T-helper 1 cell treated with Interleukin-12 subunit alpha and Interleukin-12 subunit beta and Interleukin-4 antibody, amounts not matched to agents 30 μg/mL and 1 μg/mL, for 36 hours (primary cell): ENCODE results near the gene ULK4.

ENCODE experiments used
- H3K27ac Mint-ChIP-seq: one replicate; pipeline ENCODE4 v1.8.0; 2021; ENCODE audit warnings: mild to moderate bottlenecking, mixed read lengths
- H3K27me3 Mint-ChIP-seq: one replicate; pipeline ENCODE4 v1.8.0; 2021; ENCODE audit warnings: low read depth, mixed read lengths
- H3K36me3 Mint-ChIP-seq: one replicate; pipeline ENCODE4 v1.8.0; 2021; ENCODE audit warnings: low read depth, mixed read lengths
- H3K4me1 Mint-ChIP-seq: one replicate; pipeline ENCODE4 v1.8.0; 2021; ENCODE audit warnings: low read depth, mixed read lengths
- H3K4me3 Mint-ChIP-seq: one replicate; pipeline ENCODE4 v1.8.0; 2021; ENCODE audit warnings: mild to moderate bottlenecking, moderate library complexity, mixed read lengths
- H3K9me3 Mint-ChIP-seq: one replicate; pipeline ENCODE4 v1.8.0; 2021; ENCODE audit warnings: mixed read lengths

Gene ULK4

DNA sequence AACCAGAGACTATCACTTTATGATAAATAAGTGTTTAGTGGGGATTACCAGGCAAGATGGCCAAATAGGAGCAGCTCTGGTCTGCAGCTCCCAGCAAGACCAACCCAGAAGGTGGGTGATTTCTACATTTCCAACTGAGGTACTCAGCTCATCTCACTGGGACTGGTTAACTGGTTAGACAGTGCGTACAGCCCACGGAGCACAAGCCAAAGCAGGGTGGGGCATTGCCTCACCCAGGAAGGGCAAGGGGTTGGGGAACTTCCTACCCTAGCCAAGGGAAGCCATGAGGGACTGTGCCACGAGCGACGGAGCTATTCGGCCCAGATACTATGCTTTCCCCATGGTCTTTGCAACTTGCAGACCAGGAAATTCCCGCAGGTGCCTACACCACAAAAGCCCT, 591.6 kb downstream of the ULK4 start:
- Mint-ChIP-seq H3K27me3 (no peaks in the 10 kb centered on the region), H3K4me1 (no peaks in the 10 kb centered on the region), H3K36me3 (no peaks in the 10 kb centered on the region), H3K4me3 (no peak overlapping the region), H3K27ac (no peak overlapping the region), H3K9me3 (peaks cover 6% of the 10 kb centered on the region)

DNA sequence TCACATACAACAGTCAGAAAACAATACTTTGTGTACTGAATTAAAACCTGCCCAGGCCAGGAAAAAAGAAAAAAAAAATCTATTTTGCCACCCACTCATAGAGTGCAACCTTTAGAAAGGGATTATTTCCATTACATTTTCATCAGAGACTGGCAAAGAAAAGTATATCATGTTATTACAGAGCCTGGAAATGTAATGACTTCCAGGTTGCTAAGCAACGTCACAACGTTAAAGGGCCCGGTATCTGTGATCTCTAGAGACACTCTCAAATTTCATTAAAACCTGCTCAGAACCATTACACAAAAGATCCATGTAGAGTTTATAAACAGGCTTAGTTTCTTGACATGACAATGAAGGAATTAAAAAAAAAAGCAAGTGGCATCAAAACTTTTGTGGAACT, 592.1 kb downstream of the ULK4 start:
- Mint-ChIP-seq H3K27me3 (no peaks in the 10 kb centered on the region), H3K4me3 (no peak overlapping the region), H3K36me3 (no peaks in the 10 kb centered on the region), H3K4me1 (no peaks in the 10 kb centered on the region), H3K27ac (no peak overlapping the region), H3K9me3 (peaks cover 6% of the 10 kb centered on the region)

- H3K27me3 Mint-ChIP-seq: no peaks in the 10 kb centered on the region
- H3K4me3 Mint-ChIP-seq: no peak overlapping the region
- no peak overlapping the region for H3K27ac Mint-ChIP-seq
- H3K36me3 Mint-ChIP-seq: no peaks in the 10 kb centered on the region
- no peaks in the 10 kb centered on the region for H3K9me3 Mint-ChIP-seq
- no peaks in the 10 kb centered on the region for H3K4me1 Mint-ChIP-seq
Observed at GRCh38 chr3:41365973-41366372, 595.9 kb downstream of the ULK4 start.

GRCh38 chr3:41364736-41365135, 597.2 kb downstream of the ULK4 start:
- Mint-ChIP-seq H3K4me1 (no peaks in the 10 kb centered on the region), H3K27me3 (no peaks in the 10 kb centered on the region), H3K27ac (no peak overlapping the region), H3K9me3 (no peaks in the 10 kb centered on the region), H3K36me3 (no peaks in the 10 kb centered on the region), H3K4me3 (no peak overlapping the region)

GRCh38 chr3:41363830-41364523, 597.9 kb downstream of the ULK4 start:
- no peak overlapping the region for H3K4me3 Mint-ChIP-seq
- no peak overlapping the region for H3K27ac Mint-ChIP-seq
- H3K36me3 Mint-ChIP-seq: no peaks in the 10 kb centered on the region
- H3K4me1 Mint-ChIP-seq: no peaks in the 10 kb centered on the region
- H3K27me3 Mint-ChIP-seq: no peaks in the 10 kb centered on the region
- H3K9me3 Mint-ChIP-seq: no peaks in the 10 kb centered on the region

DNA sequence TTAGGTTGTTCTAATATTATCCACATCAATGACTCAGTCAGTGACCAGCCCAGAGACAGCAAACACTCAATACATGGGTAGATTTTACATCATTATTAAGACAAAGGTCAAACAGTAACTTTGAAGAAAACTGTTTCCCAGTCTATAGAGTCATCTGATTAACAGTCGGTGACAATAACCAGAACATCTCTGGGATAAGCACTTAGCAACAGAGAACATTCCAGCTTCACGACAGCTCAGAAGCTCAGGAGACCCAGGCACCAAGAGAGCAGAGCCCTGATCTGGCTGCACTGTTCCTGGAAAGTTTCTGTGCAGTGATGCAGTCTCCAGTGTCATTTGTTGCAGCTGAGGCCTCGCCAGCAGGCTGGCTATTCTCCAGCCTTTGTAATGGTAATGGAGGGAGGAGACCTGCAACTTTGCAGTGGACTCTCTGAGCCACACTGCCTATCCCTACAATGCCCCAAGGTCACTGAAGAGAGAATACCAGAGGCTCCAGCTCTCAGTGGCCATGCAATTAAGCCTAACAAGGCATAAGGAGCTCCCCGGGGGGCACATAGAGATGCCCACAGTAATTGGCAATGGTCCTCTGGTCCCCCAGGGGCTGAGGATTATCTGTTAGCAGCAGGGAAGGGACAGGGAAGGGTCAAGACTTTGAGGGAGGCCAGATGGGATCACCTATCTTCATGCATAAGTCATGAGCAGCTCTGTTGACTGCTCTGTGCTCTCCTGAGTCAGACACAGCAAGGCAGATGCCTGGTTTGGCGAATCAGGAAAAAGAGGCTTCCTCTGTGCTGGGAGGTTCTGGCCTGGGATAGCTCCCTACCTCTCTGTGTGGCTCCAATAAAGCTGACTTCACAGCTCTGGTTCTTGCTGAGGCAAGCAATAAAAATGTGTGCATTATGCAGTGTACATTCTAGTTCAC, 599.0 kb downstream of the ULK4 start:
- Mint-ChIP-seq H3K27ac (no peak overlapping the region), H3K36me3 (no peaks in the 10 kb centered on the region), H3K9me3 (no peaks in the 10 kb centered on the region), H3K4me1 (no peaks in the 10 kb centered on the region), H3K4me3 (no peak overlapping the region), H3K27me3 (no peaks in the 10 kb centered on the region)

- H3K4me1 Mint-ChIP-seq: no peaks in the 10 kb centered on the region
- no peaks in the 10 kb centered on the region for H3K9me3 Mint-ChIP-seq
- H3K27ac Mint-ChIP-seq: no peak overlapping the region
- no peaks in the 10 kb centered on the region for H3K36me3 Mint-ChIP-seq
- H3K4me3 Mint-ChIP-seq: no peak overlapping the region
- no peaks in the 10 kb centered on the region for H3K27me3 Mint-ChIP-seq
Observed at GRCh38 chr3:41357271-41357670, 604.6 kb downstream of the ULK4 start.

- Mint-ChIP-seq H3K4me3 (no peak overlapping the region), H3K27me3 (no peaks in the 10 kb centered on the region), H3K4me1 (no peaks in the 10 kb centered on the region), H3K27ac (no peak overlapping the region), H3K9me3 (no peaks in the 10 kb centered on the region), H3K36me3 (no peaks in the 10 kb centered on the region)
Observed at GRCh38 chr3:41356775-41357174, 605.1 kb downstream of the ULK4 start.

GRCh38 chr3:41352510-41352909, 609.4 kb downstream of the ULK4 start:
- Mint-ChIP-seq H3K9me3 (no peaks in the 10 kb centered on the region), H3K27ac (no peak overlapping the region), H3K27me3 (no peaks in the 10 kb centered on the region), H3K4me1 (no peaks in the 10 kb centered on the region), H3K36me3 (no peaks in the 10 kb centered on the region), H3K4me3 (no peak overlapping the region)

GRCh38 chr3:41350441-41350840, 611.5 kb downstream of the ULK4 start:
- H3K4me3 Mint-ChIP-seq: no peak overlapping the region
- no peaks in the 10 kb centered on the region for H3K27me3 Mint-ChIP-seq
- H3K4me1 Mint-ChIP-seq: no peaks in the 10 kb centered on the region
- H3K9me3 Mint-ChIP-seq: no peaks in the 10 kb centered on the region
- H3K27ac Mint-ChIP-seq: no peak overlapping the region
- no peaks in the 10 kb centered on the region for H3K36me3 Mint-ChIP-seq

DNA sequence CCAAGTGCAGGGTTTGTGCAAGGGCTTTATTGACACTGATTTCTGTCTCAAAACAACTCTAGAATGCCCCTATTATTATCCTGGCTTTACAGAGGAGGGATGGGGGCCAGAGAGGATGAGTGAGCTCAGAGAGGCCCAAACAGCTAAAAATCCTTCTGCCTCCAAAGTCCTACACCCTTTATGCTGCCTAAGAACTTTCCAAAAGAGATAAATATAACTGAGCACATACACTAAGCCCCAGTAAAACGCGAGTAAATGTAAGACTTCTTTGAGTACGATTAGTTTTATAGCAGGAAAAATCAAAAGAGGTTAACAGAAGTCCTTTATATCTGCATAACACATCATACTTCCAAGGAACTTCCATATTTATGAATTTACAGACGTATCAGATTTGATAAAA, 613.5 kb downstream of the ULK4 start:
- Mint-ChIP-seq H3K27ac (no peak overlapping the region), H3K27me3 (no peaks in the 10 kb centered on the region), H3K4me1 (no peaks in the 10 kb centered on the region), H3K4me3 (no peak overlapping the region), H3K36me3 (no peaks in the 10 kb centered on the region), H3K9me3 (peaks cover 5% of the 10 kb centered on the region)

DNA sequence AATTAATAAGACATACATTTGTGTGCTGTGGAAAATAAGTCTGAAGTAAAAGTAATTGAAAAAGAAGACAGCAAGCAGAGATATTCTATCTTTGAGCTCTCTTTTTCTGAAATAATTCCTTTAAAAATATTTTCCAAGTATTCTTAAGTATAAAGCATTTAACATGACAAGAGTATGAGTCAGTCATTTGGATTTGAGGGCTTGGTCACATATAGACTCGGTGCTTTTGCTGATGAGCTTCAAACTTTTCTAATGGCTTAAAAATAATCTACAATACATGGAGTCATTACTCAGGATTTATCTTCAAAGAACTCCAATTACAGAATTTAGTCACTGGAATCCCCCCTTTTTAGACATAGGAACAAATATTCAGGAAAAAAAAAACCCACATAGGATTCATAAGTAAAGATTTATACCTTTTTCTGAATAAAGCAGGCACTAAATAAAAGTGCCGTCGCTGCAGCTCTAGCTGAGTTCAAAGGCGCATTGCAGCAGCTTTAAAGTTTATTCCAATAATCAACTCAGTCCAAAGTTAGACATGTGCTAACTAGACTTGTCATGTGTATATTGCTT, 615.1 kb downstream of the ULK4 start:
- H3K27ac Mint-ChIP-seq: no peak overlapping the region
- no peaks in the 10 kb centered on the region for H3K27me3 Mint-ChIP-seq
- H3K4me1 Mint-ChIP-seq: no peaks in the 10 kb centered on the region
- H3K36me3 Mint-ChIP-seq: no peaks in the 10 kb centered on the region
- H3K9me3 Mint-ChIP-seq: peaks cover 10% of the 10 kb centered on the region
- no peak overlapping the region for H3K4me3 Mint-ChIP-seq

GRCh38 chr3:41345788-41346187, 616.1 kb downstream of the ULK4 start:
- Mint-ChIP-seq H3K27ac (no peak overlapping the region), H3K27me3 (no peaks in the 10 kb centered on the region), H3K36me3 (no peaks in the 10 kb centered on the region), H3K4me1 (no peaks in the 10 kb centered on the region), H3K9me3 (peaks cover 10% of the 10 kb centered on the region), H3K4me3 (no peak overlapping the region)

- Mint-ChIP-seq H3K27ac (no peak overlapping the region), H3K36me3 (no peaks in the 10 kb centered on the region), H3K4me3 (no peak overlapping the region), H3K4me1 (no peaks in the 10 kb centered on the region), H3K9me3 (peaks cover 10% of the 10 kb centered on the region), H3K27me3 (no peaks in the 10 kb centered on the region)
Observed at GRCh38 chr3:41339758-41340157, 622.1 kb downstream of the ULK4 start.

DNA sequence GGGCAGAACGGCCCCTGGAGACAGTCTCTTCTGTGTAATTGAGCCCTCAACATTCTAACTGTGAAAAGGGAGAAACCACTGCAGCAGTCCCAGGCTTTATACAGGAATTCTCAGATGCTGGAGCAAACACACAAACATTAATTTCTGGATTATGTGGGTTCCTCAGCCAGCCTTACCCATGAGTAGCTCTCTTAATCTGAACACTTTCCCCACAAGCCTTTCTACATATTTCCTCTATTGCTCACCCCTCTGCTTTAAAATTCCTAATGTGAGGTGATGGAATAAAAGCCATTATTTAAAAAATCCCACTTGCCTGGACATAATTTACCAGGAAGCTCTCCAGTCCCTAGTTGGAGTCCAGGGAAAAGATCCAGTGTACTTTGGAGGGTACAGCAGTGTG, 623.6 kb downstream of the ULK4 start:
- Mint-ChIP-seq H3K27ac (no peak overlapping the region), H3K27me3 (no peaks in the 10 kb centered on the region), H3K36me3 (no peaks in the 10 kb centered on the region), H3K9me3 (peaks cover 4% of the 10 kb centered on the region), H3K4me1 (no peaks in the 10 kb centered on the region), H3K4me3 (no peak overlapping the region)
